ENCODE measurements around the gene PHKG2.

The PHKG2 gene

DNA sequence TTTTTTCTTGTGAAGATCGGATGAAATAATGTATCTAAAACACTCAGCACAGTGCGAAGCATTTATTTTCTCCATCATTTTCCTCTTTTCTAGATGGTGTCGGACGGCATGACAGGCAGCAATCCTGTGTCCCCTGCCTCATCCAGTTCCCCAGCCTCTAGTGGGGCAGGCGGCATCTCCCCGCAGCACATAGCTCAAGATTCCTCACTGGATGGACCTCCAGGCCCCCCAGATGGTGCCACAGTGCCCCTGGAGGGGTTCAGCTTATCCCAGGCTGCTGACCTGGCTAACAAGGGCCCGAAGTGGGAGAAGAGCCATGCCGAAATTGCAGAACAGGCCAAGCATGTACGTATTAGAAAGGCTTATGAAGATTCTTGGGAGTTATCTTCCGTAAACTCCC, 44.3 kb upstream of the PHKG2 start:
- no peak for DNase-seq
- H3K9me3 ChIP-seq (ENCODE audit: severe bottlenecking), result no peaks in the 10 kb centered on the region
- H3K4me3 ChIP-seq (ENCODE audit: low read depth, low read length), result no peak overlapping the region
- H3K27me3 ChIP-seq (ENCODE audit: insufficient read depth, low read depth, severe bottlenecking), result no peaks in the 10 kb centered on the region
- no peak for TF ChIP-seq CTCF (IDR thresholded peaks at IDR 0.05; ENCODE audit: low read depth, low read length)
- no peak overlapping the region for H3K27ac ChIP-seq
- peaks cover 90% of the 10 kb centered on the region for H3K36me3 ChIP-seq

DNA sequence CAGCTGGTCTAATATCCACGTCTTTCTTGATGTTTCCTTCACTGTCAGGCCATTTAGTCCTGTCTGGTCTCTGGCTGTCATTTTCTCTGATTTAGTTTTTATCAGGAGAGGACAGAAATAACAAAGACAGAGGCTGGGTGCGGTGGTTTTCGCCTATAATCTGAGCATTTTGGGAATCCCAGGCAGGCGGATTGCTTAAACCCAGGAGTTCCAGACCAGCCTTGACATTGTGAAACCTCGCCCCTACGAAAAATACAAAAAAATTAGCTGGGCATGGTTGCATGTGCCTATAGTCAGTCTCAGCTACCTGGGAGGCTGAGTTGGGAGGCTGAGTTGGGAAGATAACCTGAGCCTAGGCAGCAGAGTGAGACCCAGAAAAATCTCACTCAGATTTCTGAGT, 42.2 kb upstream of the PHKG2 start:
- no peak for DNase-seq
- Histone ChIP-seq H3K36me3 (peaks cover 96% of the 10 kb centered on the region), H3K27me3 (ENCODE audit: insufficient read depth, low read depth, severe bottlenecking) (no peaks in the 10 kb centered on the region), H3K4me3 (ENCODE audit: low read depth, low read length) (no peak overlapping the region), H3K27ac (no peak overlapping the region), H3K9me3 (ENCODE audit: severe bottlenecking) (no peaks in the 10 kb centered on the region)
- TF ChIP-seq CTCF (IDR thresholded peaks at IDR 0.05; ENCODE audit: low read depth, low read length), result no peak

DNA sequence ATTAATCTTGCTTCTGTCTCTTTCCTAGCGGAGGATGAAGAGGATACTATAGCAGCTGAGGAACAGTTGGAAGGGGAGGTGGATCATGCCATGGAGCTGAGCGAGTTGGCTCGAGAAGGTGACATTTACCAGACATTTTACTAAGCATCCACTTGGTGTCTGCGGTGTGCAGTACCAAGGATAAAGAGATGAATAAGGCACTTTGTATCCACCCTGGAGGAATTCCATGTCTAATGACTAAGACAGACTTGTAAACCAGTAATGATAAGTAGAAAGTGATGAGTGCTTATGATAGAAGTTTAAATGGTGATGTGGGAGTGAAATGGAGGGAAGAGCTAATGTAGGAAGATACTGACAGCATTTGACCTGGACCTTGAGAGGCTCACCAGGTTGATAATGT, 37.3 kb upstream of the PHKG2 start:
- Histone ChIP-seq H3K36me3 (peaks cover 96% of the 10 kb centered on the region), H3K9me3 (ENCODE audit: severe bottlenecking) (no peaks in the 10 kb centered on the region), H3K4me3 (ENCODE audit: low read depth, low read length) (no peak overlapping the region), H3K27ac (no peak overlapping the region), H3K27me3 (ENCODE audit: insufficient read depth, low read depth, severe bottlenecking) (no peaks in the 10 kb centered on the region)
- no peak for DNase-seq
- TF ChIP-seq CTCF (IDR thresholded peaks at IDR 0.05; ENCODE audit: low read depth, low read length), result no peak

- H3K36me3 ChIP-seq, result peaks cover 96% of the 10 kb centered on the region
- no peak for DNase-seq
- H3K4me3 ChIP-seq (ENCODE audit: low read depth, low read length), result no peak overlapping the region
- no peaks in the 10 kb centered on the region for H3K9me3 ChIP-seq (ENCODE audit: severe bottlenecking)
- no peak for TF ChIP-seq CTCF (IDR thresholded peaks at IDR 0.05; ENCODE audit: low read depth, low read length)
- H3K27me3 ChIP-seq (ENCODE audit: insufficient read depth, low read depth, severe bottlenecking), result no peaks in the 10 kb centered on the region
- no peak overlapping the region for H3K27ac ChIP-seq
Observed at GRCh38 chr16:30711712-30712111, 36.5 kb upstream of the PHKG2 start.

GRCh38 chr16:30715750-30716445, 32.3 kb upstream of the PHKG2 start:
- peaks cover 93% of the 10 kb centered on the region for H3K36me3 ChIP-seq
- no peak overlapping the region for H3K27ac ChIP-seq
- H3K9me3 ChIP-seq (ENCODE audit: severe bottlenecking), result no peaks in the 10 kb centered on the region
- no peaks in the 10 kb centered on the region for H3K27me3 ChIP-seq (ENCODE audit: insufficient read depth, low read depth, severe bottlenecking)
- no peak for TF ChIP-seq CTCF (IDR thresholded peaks at IDR 0.05; ENCODE audit: low read depth, low read length)
- no peak overlapping the region for H3K4me3 ChIP-seq (ENCODE audit: low read depth, low read length)
- DNase-seq, result no peak

DNA sequence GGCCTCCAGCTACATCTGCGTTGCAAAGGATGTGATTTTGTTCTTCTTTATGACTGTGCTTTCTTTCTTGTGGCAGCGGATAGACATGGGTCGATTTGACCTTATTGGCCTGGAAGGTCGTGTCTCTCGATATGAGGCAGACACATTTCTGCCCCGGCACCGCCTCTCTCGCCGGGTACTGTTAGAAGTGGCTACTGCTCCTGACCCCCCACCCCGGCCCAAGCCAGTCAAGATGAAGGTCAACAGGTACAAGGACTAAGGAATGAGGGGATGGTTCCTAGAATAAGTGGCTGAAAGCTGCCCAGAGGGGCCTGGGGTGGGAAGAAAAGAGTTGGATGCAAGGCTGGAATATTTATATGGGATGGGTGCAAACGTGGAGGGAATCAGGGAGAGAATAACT, 28.1 kb upstream of the PHKG2 start:
- no peaks in the 10 kb centered on the region for H3K27me3 ChIP-seq (ENCODE audit: insufficient read depth, low read depth, severe bottlenecking)
- H3K36me3 ChIP-seq, result peaks cover 94% of the 10 kb centered on the region
- no peak overlapping the region for H3K4me3 ChIP-seq (ENCODE audit: low read depth, low read length)
- no peak overlapping the region for H3K27ac ChIP-seq
- H3K9me3 ChIP-seq (ENCODE audit: severe bottlenecking), result no peaks in the 10 kb centered on the region
- no peak for TF ChIP-seq CTCF (IDR thresholded peaks at IDR 0.05; ENCODE audit: low read depth, low read length)
- DNase-seq, result no peak

Data from WERI-Rb-1 (cell line).